Measurements from ENCODE around the gene C1orf185.
A peak's percentile ranks its signal among the peaks of the same experiment; 100 is the strongest.
"Not testable (repeated sequence)": the region's sequence is repeated elsewhere in the genome, so short reads cannot be mapped to it uniquely, and the experiment has no call there.

Gene C1orf185

DNA sequence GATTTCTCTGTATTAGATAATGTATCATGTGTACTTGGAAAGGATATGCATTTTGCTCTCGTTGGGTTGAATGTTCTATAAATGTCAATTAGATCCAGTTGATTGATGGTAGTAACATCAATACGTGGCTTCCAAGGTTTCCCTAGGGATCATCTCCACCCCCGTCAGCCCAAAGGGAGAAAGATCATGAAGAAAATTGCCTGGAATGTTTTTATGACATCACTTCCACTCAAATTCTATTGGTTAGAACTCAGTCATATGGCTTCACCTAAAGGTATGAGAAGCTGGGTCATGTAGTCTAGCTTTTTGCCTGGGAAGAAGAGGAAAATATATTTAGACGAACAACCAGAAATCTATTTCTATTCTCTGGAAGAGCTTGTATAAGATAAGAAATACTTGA, at the start of gene C1orf185:
C1orf185 (plus strand) TSS at position 253 of the 400 bp plus-strand sequence; CDS start at position 259, 6 bp downstream.
- DNase-seq: no peak

DNA sequence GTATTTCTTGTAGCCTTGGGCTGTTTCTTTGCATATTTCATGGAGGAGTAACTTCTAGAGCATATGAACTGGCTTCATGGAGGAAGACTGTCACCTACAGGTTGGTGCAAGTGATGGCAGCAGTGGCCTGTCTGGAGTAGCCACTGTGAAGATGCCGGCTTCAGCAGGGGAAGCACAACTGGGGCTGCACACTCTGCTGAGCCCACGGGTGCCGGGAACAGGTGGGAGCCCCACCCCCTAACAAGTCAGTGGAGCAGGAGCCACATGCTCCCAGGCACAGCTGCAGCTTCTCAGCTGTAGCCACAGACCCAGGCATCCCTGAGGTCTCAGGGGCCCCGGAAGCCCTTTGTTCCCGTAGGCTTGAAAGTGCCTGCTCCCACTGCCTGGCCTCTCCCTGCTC, 43.2 kb upstream of the C1orf185 start:
- peak; percentile 16 for DNase-seq

DNA sequence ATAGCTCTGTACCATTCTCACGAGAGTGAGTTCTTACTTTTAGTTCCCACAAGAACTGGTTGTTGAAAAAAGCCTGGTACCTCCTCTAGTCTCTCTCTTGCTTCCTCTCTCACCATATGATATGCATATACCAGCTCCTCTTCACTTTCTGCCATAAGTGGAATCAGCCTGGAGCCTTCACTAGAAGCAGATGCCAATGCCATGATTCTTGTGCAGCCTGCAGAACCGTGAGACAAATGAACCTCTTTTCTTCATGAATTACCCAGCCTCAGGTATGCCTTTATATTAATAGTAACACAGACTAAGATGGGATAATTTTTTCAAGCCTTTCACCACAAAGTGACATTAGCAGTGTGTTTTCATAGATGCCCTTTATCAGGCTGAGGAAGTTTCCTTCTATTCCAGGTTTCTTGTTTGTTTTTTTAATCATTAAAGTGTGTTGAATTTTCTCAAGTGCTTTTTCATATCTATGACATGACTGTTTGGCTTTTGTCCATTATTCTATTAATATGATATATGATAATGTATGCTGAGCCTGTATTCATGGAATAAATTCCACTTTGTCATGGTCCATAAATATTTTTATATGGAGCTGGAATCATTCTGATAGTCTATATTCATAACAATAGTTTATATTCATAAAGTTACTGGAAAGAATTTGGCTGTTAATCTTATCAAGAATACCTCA, 40.7 kb upstream of the C1orf185 start:
- no peak for DNase-seq

DNA sequence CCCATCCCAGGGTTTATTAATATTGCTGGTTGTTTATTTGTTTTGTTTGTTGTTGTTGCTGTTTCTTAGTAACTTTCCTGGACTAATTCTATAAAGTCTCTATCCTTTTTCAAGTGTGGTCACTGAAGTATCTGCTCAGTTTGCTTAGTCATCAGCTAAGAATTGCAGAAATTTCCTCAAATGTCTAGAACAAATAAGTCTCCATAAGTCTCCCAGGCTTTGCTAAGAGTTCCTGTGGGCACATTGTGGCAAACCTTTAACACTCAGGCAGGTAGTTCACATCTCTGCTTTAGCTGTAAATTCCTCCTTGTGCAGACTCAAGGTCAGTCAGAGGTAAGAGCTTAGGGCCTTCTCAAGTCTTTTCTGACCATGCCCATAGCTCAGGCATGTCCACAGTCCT, 38.9 kb upstream of the C1orf185 start:
- no peak for DNase-seq

DNA sequence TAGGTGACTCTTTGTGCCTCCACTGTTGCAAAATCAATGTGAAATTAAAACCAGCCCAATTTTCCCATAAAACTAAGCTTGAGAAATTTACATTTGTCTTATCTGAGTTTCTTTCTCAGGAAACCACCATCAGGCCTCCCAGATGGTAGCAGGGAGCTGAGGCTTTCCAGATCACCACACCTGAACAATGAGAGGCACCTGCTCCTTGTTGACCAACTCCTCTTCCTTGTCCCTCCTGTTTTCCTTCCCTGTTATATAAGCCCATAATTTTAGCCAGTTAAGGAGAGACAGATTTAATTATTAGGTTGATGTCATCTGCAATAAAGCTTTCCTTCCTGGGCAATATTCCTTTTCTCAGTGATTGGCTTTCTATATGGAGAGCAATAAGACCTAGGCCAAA, 32.0 kb upstream of the C1orf185 start:
- no peak for DNase-seq

DNA sequence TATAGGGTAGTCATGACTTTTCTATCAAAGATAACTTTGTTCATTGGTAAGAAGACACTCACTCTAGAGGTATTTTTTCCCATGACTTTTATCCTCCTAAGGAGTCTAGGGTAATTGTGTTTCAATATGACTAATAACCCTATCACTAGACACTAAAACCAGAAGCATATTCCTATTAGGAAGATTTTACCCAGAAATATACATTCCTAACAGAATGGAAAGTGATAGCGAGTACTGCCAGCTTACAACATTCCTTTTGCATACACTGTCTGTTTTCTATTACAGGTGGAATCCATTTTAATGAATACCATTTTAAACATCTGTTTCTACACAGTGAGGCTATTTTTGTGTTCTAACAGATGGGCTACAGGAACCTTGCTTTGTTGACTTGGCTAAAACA, 31.4 kb upstream of the C1orf185 start:
- no peak for DNase-seq

DNA sequence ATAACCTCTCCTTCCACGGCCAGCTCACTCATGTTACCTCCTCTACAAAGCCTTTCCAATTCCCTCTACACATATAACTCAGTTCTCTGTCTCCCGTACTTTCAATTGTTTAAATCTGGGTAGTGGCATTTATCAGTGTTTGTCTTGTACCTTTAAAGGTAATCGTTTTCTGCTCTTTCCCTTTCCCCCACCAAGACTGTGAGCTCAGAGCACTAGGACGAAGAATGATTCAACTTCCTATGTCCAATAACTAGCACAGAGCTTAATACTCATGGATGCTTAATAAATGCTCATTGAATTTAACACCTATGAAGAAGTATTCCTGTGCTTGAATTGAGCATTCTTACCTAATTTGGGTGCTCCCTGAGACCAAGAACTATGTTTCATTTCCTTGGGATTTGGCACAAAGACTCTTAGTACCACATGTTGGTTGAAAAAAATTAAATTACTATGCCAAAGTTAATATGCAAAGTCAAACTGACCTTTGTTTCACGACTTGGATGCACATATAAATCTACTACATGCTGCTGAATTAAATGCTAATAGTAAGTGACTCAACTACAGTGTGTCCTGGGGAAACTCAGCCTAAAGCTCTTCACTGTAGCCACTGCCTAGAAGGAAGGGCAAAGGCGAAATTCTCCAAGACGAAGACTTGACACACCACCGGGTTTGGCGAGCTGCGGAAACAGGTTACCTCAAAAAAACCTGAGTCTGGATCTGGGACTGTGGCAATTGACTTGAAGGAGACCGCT, 30.6 kb upstream of the C1orf185 start:
- no peak for DNase-seq

DNA sequence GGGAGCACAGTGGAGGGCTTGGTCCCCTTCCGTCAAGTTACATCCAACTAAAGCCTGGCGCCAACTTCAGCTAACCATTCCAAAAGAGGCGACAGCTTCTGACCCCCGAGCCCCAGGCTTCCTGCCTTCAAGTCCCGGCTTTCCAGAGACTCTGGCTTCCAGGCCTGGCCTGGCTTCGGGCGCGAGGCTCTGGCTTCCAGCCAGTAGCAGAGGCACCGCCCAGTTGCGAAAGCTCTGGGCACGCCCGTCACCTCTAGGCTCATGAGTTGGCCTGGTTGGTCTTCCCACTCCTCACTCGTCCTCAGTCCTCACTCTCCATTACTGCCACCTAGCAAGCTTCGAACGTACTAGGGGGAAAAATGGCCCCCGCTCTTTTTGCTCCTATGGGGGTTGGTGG, 30.0 kb upstream of the C1orf185 start:
- DNase-seq: no peak

DNA sequence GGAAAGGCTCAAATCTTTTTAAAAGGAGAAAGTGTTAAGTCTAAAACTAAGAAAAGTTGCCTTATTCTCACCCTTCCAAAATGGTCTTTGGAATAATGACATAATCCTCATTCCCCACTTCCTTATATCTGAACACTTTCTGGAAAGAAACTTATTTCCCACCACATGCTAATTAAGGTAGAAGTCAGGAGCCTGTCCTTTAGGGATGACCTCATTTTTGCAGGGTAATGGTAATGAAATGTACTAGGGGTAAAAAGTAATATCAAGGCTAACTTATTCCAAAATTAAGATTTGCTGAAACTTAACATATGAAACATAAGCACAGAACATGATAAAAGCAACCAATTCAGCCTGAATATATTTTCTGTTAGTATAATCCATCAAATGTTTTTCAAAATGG, 29.4 kb upstream of the C1orf185 start:
- DNase-seq: no peak

DNA sequence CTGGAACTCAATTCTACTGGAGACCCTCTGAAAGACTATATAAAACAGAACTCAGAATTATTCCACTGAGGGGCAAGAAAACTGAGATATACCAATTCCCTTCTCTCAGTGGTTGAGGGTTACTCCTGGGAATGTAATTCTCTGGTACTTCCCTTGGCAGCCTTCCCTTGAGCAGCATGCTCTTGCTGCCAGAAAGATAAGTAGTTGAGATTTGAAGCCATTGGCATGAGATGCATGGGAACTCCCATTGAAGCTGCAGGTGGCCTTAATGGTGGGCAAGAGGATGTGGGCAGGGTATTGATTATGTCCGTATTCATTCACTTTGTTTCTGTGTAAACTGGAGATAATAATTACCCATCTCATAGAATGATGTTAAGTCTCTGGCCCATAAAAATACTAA, 28.6 kb upstream of the C1orf185 start:
- no peak for DNase-seq

DNA sequence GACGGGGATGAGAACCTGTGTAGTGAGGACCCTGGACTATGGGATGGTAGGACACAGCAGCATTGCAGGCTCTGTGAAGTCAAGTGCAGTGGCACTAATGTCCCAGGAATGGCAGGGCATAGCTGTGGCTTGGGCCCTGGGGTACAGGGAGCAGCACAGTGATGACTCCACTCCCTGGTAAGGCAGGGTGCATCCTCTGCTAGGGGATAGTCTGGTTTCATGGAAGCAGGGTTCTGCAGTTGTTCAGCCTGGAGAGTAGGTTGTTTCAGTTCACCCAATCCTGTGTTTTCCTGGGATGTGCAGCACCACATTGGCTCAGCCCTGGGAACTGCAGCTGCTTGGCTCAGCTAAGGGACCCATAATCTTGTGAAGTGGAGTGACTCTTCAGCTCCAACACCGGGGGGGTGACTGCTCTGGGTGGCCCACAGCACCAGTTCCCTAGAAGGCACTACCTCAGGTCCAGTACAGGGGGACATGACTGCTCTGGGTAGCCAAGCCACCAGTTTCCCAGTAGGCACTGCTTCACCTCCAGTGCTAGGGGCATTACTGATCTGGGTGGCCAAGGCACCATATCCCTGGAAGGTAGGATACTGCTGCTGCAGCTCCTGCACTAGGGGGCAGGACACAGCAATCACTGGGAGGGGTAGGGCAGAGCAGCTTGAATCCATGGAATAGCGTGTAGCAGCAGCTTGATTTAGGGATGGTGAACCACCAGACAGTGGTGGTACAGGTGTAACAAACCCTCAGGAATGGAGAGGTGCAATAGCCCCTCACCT, 15.3 kb upstream of the C1orf185 start:
- no peak for DNase-seq

DNA sequence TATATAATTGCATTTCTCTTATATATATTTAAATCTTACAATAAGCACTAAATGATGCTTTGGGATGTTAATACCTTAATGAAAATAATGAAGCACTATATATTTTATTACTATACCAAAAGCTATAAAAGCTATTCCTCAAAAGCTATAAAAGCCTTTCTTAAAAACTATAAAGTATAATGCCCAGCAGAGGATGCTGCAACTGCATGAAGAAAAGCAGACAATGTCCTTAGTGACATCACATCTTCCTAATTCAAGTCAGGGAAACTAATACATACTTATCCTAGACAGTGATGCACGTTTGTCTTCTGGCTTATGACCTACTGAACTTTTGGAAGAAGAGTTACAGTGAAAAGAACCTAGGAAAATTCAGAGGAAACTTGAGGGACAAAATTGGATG, 13.6 kb upstream of the C1orf185 start:
- DNase-seq: no peak

DNA sequence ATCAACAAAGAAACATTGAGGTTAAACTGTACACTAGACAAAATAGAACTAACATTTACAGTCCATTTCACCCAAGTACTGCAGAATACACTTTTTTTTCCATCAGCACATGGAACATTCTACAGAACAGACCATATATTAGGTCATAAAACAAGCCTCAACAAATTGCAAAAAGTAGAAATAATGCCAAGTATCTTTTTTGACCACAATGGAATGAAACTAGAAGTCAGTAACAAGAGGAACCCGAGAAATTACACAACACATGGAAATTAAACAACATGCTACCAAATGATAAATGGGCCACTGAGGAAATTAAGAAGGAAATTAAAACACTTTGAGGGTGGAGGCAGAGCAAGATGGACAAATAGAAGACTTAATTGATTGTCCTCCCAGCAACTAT, 8.4 kb upstream of the C1orf185 start:
- no peak for DNase-seq

DNA sequence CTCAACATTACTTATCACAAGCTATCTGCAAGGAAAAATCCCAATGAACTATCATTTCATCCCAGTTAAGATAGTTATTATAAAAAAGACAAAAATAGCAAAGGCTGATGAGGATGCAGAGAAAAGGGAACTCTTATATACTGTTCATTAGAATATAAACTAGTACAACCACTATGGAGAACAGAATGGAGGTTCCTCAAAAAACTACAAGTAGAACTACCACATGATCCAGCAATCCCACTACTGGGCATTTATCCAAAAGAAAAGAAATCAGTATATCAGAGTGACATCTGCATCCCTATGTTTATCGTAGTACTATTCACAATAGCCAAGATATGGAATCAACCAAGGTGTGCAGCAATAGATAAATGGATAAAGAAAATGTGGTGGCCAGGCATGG, 4.9 kb upstream of the C1orf185 start:
- DNase-seq: no peak

DNA sequence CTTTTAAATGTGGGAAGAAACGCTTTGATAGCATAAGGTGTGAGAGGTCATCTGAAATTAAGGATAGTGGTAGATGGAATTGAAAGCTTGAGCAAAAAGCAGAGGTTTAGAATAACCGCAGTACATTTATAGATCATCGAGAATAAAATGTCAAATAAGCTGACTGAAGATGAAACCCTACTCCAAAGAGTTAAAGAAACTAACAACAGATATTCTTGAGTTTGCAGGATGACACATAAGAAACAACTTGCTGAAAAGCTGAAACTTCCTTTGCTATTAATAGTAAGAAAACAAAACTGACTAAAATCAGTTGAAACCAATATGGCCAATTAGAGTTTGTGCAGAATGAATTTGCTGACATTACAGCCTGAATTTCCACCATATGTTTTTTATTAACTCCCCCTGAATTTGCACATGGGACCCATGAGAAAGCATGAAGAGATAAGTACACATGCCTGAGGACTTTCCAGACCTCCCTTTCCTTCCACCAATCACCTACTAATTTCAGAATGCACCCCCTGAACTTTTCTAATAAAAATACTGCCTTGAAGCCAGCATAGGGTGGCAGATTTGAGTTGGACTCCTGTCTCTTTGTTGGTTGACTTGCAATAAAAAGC, 1.7 kb upstream of the C1orf185 start:
- no peak for DNase-seq

DNA sequence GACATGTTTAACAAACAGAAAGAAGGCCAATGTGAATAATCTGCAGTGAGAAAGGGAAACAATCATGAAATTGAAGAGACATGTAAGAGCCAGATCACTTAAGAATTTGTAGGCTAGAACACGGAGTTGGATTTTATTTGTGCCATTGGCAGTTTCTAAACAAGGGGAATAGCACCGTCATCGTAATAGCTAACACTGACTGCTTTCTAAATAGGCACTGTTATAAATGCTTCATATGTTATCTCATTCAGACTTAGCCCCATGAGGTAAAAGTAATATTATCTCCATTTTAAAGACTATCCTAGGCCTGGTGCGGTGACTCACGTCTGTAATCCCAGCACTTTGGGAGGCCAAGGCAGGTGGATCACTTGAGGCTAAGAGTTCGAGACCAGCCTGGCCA, 12.1 kb downstream of the C1orf185 start:
- no peak for DNase-seq

DNA sequence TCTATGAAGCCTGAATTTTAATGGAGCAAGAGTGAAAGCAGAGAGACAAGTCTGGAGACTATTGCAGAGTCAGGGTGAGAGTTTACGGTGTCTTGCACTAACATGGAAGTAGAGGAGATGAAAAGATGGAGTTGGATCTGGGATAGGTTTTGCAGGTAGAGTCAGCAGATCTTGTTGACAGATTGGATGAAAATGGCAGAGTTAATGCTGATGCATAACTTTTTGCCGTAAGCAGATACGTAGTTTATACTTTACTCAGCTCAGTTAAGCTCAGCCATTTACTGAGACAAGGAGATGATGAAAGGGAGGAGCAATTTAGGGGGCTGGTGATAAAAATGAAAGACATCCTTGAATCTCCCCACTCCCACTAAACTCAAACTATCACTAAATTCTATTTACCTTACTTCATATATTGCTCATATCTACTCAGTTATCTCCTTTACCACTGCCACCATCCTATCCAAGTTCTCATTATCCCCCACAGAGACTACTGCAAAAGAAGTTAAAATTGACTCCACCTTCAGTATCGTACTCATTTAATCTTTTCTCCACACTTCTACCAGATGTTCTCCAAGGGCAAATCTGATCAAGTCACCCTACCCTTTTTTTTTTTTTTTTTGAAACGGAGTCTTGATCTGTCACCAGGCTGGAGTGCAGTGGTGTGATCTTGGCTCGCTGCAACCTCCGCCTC, 13.8 kb downstream of the C1orf185 start:
- no peak for DNase-seq

DNA sequence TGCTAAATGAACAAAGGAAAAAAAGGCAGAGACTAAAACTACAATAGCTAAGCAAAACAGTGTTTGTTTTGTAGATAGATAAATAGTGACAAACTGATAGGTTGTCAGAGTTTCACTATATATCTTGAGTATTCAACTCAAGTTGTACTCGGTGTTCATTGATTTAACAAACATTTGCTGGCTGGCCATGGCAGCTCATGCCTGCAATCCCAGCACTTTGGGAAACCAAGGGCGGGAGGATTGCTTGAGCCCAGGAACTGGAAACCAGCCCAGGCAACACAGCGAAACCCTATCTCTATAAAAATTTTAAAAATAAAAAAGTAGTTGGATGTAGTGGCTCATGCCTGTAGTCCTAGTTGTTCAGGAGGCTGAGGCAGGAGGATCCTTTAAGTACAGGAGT, 17.3 kb downstream of the C1orf185 start:
- no peak for DNase-seq

DNA sequence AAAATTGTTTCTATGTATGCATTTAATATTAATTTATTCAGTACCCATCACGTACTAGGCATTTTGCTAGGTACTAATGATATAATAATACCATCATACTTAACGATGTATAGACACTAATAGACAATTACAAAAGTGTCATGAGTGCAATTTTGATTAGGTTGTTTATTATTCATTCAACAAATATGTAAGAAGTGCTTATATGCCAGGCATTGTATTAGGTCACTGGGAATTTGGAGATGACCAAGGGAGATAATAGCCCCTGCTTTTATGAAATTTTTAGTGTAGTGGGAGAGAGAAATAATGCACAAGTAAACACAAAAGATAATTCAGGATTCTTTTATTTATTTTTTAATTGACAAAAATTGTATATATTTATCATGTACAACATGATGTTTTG, 18.6 kb downstream of the C1orf185 start:
- DNase-seq: no peak

DNA sequence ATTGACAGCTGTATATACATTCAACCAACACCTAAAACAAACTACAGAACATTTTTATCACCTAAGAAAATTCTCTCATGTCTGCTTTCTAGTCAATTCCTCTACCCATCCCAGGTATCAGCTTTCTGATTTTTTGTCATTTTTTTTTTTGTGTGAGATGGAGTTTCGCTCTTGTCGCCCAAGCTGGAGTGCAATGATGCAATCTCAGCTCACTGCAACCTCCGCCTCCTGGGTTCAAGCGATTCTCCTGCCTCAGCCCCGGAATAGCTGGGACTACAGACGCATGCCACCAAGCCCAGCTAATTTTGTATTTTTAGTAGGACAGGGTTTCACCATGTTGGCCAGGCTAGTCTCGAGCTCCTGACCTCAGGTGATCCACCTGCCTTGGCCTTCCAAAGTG, 25.1 kb downstream of the C1orf185 start:
- DNase-seq: not testable (repeated sequence)

DNA sequence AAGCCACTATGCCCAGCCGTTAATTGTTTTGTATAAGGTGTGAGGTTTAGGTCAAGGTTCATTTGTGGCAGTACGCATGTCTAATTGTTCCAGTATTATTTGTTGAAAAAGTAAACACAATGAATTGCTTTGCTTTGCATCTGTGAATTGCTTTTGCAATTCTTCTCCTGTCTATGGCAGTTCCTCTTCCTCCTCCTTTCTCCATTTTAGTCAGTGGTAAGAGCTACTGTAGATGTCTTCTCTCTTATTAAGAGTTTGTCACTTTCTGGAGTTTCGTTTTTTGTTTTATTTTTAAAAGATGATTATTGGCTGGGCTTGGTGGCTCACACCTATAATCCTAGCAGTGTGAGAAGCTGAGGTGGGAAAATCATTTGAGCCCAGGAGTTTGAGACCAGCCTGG, 29.2 kb downstream of the C1orf185 start:
- DNase-seq: no peak

DNA sequence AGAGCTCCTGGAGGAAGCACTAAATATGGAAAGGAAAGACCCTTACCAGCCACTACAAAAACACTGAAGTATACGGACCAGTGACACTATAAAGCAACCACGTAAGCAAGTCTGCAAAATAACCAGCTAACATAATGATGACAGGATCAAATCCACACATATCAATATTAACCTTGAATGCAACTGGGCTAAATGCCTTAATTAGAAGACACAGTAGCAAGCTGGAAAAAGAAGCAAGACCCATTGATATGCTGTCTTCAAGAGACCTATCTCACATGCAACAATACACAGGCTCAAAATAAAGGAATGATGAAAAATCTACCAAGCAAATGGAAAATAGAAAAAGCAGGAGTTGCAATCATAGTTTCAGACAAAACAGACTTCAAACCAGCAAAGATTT, 31.0 kb downstream of the C1orf185 start:
- DNase-seq: no peak

DNA sequence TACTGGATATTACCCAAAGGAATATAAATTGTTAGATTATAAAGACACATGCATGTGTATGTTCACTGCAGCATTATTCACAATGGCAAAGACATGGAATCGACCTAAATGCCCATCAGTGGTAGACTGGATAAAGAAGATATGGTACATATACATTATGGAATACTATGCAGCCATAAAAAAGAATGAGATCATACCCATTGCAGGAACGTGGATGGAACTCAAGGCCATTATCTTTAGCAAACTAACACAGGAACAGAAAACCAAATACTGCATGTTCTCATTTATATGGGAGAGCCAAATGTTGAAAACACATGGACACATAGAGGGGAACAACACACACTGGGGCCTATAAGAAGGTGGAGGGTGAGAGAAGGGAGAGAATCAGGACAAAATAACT, 35.7 kb downstream of the C1orf185 start:
- not testable (repeated sequence) for DNase-seq

All from CD4-positive, alpha-beta T cell treated with Interleukin-12 subunit alpha and Interleukin-12 subunit beta, for 1 hour (primary cell).